ENCODE measurements around the gene LILRB4.
"Not testable (repeated sequence)": the region's sequence is repeated elsewhere in the genome, so short reads cannot be mapped to it uniquely, and the experiment has no call there.

The LILRB4 gene

DNA sequence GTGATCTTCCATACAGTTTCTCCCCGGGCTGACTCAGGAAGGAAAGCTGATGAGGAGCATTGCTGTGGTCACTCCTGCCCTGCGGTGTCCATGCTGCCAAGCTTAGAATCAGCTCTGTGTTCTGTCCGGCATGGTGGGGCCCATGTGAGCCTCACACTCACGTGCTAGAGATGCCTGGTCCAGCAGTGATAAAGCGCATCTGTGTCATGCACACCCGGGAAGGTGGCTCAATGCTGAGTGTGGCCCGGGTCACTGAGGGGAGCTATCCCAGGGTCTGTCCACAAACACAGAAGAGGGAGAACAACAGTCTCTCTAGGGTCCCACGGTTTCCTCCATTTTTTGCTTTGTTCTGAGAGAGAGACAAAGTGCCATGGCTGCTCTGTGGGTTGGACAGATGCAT is 36.0 kb upstream of the LILRB4 start:
- DNase-seq (ENCODE audit: low read depth) = no peak
- TF ChIP-seq, protein P1, sequence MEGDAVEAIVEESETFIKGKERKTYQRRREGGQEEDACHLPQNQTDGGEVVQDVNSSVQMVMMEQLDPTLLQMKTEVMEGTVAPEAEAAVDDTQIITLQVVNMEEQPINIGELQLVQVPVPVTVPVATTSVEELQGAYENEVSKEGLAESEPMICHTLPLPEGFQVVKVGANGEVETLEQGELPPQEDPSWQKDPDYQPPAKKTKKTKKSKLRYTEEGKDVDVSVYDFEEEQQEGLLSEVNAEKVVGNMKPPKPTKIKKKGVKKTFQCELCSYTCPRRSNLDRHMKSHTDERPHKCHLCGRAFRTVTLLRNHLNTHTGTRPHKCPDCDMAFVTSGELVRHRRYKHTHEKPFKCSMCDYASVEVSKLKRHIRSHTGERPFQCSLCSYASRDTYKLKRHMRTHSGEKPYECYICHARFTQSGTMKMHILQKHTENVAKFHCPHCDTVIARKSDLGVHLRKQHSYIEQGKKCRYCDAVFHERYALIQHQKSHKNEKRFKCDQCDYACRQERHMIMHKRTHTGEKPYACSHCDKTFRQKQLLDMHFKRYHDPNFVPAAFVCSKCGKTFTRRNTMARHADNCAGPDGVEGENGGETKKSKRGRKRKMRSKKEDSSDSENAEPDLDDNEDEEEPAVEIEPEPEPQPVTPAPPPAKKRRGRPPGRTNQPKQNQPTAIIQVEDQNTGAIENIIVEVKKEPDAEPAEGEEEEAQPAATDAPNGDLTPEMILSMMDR (conservative IDR thresholded peaks at IDR 0.05; ENCODE audit: control insufficient read depth, insufficient read depth, low read depth, low read length) = no peak
- no peak overlapping the region for H3K4me3 ChIP-seq (ENCODE audit: control insufficient read depth, low read depth, low read length)

DNA sequence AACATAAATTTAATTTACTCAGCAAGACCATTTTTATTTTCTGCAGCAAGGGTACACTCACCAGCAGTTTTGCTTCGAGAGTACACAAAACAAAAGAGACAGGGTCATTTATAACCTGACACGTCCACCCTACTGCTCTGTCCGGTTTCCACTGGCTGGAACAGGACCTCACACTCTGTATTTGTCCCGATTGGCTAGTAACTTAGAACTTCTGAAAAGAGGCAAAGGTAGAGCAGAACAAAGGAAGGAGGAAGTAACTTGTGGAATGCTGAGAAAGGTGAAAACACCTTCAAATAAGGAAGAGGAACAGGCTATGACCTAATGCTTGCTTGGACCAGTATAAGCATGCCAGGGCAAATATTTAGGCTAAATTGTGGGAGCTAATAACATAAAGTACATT is 34.9 kb upstream of the LILRB4 start:
- DNase-seq (ENCODE audit: low read depth); H3K4me3 ChIP-seq (ENCODE audit: control insufficient read depth, low read depth, low read length): not testable (repeated sequence)

GRCh38 chr19:54630262-54630661 is 32.5 kb upstream of the LILRB4 start, which contains the start of gene LILRB1:
Gene LILRB1 (plus strand): TSS chr19:54630484. CDS start chr19:54631074, 590 bp downstream.
- not testable (repeated sequence) for DNase-seq (ENCODE audit: low read depth); H3K4me3 ChIP-seq (ENCODE audit: control insufficient read depth, low read depth, low read length)

GRCh38 chr19:54630782-54631181 is 32.0 kb upstream of the LILRB4 start:
- TF ChIP-seq, protein P1 (conservative IDR thresholded peaks at IDR 0.05; ENCODE audit: control insufficient read depth, insufficient read depth, low read depth, low read length) = no peak
- no peak overlapping the region for H3K4me3 ChIP-seq (ENCODE audit: control insufficient read depth, low read depth, low read length)
- no peak for DNase-seq (ENCODE audit: low read depth)

DNA sequence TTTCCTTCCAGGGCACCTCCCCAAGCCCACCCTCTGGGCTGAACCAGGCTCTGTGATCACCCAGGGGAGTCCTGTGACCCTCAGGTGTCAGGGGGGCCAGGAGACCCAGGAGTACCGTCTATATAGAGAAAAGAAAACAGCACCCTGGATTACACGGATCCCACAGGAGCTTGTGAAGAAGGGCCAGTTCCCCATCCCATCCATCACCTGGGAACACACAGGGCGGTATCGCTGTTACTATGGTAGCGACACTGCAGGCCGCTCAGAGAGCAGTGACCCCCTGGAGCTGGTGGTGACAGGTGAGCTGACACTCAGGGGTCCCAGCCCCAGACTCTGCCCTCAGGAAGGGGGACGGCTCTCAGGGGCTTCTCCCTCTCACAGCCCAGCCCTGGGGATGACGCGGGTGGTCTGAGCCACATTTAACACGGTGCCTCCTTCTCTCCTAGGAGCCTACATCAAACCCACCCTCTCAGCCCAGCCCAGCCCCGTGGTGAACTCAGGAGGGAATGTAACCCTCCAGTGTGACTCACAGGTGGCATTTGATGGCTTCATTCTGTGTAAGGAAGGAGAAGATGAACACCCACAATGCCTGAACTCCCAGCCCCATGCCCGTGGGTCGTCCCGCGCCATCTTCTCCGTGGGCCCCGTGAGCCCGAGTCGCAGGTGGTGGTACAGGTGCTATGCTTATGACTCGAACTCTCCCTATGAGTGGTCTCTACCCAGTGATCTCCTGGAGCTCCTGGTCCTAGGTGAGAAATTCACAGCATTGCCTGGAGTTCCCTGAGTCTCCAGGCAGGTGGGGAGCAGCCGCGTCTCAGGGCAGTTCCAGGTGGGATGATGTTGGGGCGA is 31.1 kb upstream of the LILRB4 start:
- not testable (repeated sequence) for DNase-seq (ENCODE audit: low read depth); H3K4me3 ChIP-seq (ENCODE audit: control insufficient read depth, low read depth, low read length)

GRCh38 chr19:54632517-54632916 is 30.3 kb upstream of the LILRB4 start:
- DNase-seq (ENCODE audit: low read depth); H3K4me3 ChIP-seq (ENCODE audit: control insufficient read depth, low read depth, low read length): not testable (repeated sequence)

GRCh38 chr19:54633401-54633800 is 29.4 kb upstream of the LILRB4 start:
- DNase-seq (ENCODE audit: low read depth) = no peak
- H3K4me3 ChIP-seq (ENCODE audit: control insufficient read depth, low read depth, low read length) = no peak overlapping the region
- TF ChIP-seq, protein P1 (conservative IDR thresholded peaks at IDR 0.05; ENCODE audit: control insufficient read depth, insufficient read depth, low read depth, low read length) = no peak

- H3K4me3 ChIP-seq (ENCODE audit: control insufficient read depth, low read depth, low read length); DNase-seq (ENCODE audit: low read depth): not testable (repeated sequence)
Observed at GRCh38 chr19:54636081-54636480, 26.7 kb upstream of the LILRB4 start.

- TF ChIP-seq, protein P1 (conservative IDR thresholded peaks at IDR 0.05; ENCODE audit: control insufficient read depth, insufficient read depth, low read depth, low read length) = no peak
- no peak for DNase-seq (ENCODE audit: low read depth)
- no peak overlapping the region for H3K4me3 ChIP-seq (ENCODE audit: control insufficient read depth, low read depth, low read length)
Observed at GRCh38 chr19:54638683-54639082, 24.1 kb upstream of the LILRB4 start.

- DNase-seq (ENCODE audit: low read depth); H3K4me3 ChIP-seq (ENCODE audit: control insufficient read depth, low read depth, low read length): not testable (repeated sequence)
Observed at GRCh38 chr19:54642953-54643352, 19.8 kb upstream of the LILRB4 start.

DNA sequence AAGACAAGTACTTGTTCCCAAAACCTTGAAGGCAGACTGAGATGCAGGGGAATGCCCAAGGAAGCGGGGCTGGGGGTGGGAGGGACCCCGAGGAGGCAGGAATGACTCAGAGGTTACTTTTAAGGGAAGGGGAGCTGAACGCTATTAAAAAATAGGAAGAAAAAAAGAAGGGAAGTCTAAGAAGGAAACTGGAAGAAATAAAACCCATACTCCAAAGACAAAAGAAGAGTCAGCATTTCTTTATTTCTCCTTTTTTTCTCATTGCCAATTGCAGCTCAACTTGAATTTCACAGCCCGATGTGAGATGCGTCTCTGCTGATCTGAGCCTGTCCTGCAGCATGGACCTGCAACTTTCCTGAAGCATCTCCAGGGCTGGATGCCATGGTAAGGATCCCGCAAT is 19.2 kb upstream of the LILRB4 start:
- not testable (repeated sequence) for DNase-seq (ENCODE audit: low read depth); H3K4me3 ChIP-seq (ENCODE audit: control insufficient read depth, low read depth, low read length)
